Upper lobe of left lung (tissue), 4 donors: Measurements from ENCODE around the gene ZCCHC18.

Experiments
- CTCF ChIP-seq, 6 experiments: fragments of 450-650 bp in 4 of 6; fragments of 200-600 bp in 2 of 6; sonication (generic) in 2 of 6; IDR thresholded peaks; one replicate each; pipeline ENCODE4 v1.5.1; 2016 to 2019; ENCODE audit warnings: antibody characterized with exemption in 6 of 6
- EP300 ChIP-seq, 4 donors: sonication (generic); formaldehyde crosslinking; IDR thresholded peaks; one replicate each; pipeline ENCODE4 v1.5.1; 2017; ENCODE audit warnings: antibody characterized with exemption in 4 of 4, control low read depth in 2 of 4
- POLR2A ChIP-seq, 4 donors: fragments of 450-650 bp; IDR thresholded peaks; one replicate each; pipeline ENCODE4 v1.5.1; 2016 to 2017; ENCODE audit warnings: antibody characterized with exemption in 4 of 4, mild to moderate bottlenecking in 2 of 4

DNA sequence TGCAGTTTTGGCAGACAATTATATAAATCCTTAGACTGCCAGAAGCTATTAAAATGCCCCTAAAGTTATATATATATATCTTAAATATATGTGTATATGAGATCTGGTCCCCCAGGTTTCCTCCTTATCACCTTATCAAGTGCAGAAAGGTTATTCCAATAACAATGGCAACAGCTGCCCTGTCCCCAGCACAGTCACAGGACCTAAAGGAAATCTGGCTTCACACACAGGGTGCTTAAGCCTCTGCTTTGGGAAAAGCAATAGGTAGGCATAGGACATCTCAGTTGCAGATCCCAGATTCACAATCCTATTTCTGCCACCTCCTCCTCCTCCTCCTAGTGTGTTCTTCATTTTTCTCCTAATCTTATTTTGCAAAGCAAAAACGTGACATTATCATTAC lies 38.7 kb downstream of the ZCCHC18 start:
- TF ChIP-seq CTCF (IDR thresholded peaks at IDR 0.05) (no peak), POLR2A (IDR thresholded peaks at IDR 0.05) (no peak), EP300 (IDR thresholded peaks at IDR 0.05) (no peak)
